Bronchial epithelial cell (primary cell): ENCODE data around the gene AOPEP. TPM values are rescaled to one million over a fixed set of nuclear protein-coding genes. Genes with fewer than 3 reads are reported as not detected.
A peak's percentile ranks its signal among the peaks of the same experiment; 100 is the strongest.

Source experiments
- DNase-seq: peaks from one replicate; pipeline ENCODE4 v3.0.0-alpha.2; 2010; ENCODE audit warnings: low read depth
- FAIRE-seq: peaks from 2 replicates; lab custom pipeline; 2011; peaks lifted over from hg19 to GRCh38; lab: Jason Lieb, UNC
- H3K27me3 ChIP-seq: 2 replicates; pipeline ENCODE4 v1.5.1; 2011; ENCODE audit warnings: low read length; ENCODE audit not compliant: control insufficient read depth, insufficient read depth
- H3K36me3 ChIP-seq: 2 replicates; pipeline ENCODE4 v1.5.1; 2011; ENCODE audit warnings: low read length; ENCODE audit not compliant: control insufficient read depth, insufficient read depth
- H3K4me3 ChIP-seq: 2 replicates; pipeline ENCODE4 v1.5.1; 2011; ENCODE audit warnings: mild to moderate bottlenecking, low read depth, low read length, control low read depth
- CTCF ChIP-seq: IDR thresholded peaks from 2 replicates; pipeline ENCODE4 v1.5.1; 2011; ENCODE audit warnings: mild to moderate bottlenecking, moderate library complexity, low read length, control low read depth, inconsistent platforms; ENCODE audit not compliant: insufficient read depth, severe bottlenecking
- total RNA-seq: library from RNA; depleted of rRNA; stranded (reverse); fragments of >200 nt; gene quantifications from 2 replicates; pipeline ENCODE4 v1.2.1, GENCODE V29; 2014

AOPEP gene
- total RNA-seq, 1 donor from 2014 or later, result 91.1 TPM

- no peak for TF ChIP-seq CTCF
- DNase-seq (no peak), FAIRE-seq (no peak)
- Histone ChIP-seq H3K36me3 (no peaks in the 10 kb centered on the region), H3K27me3 (no peaks in the 10 kb centered on the region), H3K4me3 (no peak overlapping the region)
Observed at GRCh38 chr9:94866770-94867169, 140.3 kb downstream of the AOPEP start.

- TF ChIP-seq CTCF, result no peak
- DNase-seq, result peak; percentile 86
- FAIRE-seq, result no peak
Observed at GRCh38 chr9:94867281-94867841, 140.9 kb downstream of the AOPEP start.

GRCh38 chr9:94867842-94868312 is 141.4 kb downstream of the AOPEP start:
- DNase-seq (peak; percentile 87), FAIRE-seq (no peak)
- no peaks in the 10 kb centered on the region for H3K36me3 ChIP-seq
- H3K4me3 ChIP-seq, result no peak overlapping the region
- no peak for TF ChIP-seq CTCF
- H3K27me3 ChIP-seq, result no peaks in the 10 kb centered on the region

More at GRCh38 chr9:94867281-94867841, 140.9 kb downstream of the AOPEP start:
- Histone ChIP-seq H3K36me3 (no peaks in the 10 kb centered on the region), H3K27me3 (no peaks in the 10 kb centered on the region), H3K4me3 (no peak overlapping the region)

- no peak for DNase-seq
Observed at GRCh38 chr9:94868464-94868863, 142.0 kb downstream of the AOPEP start.

GRCh38 chr9:94869415-94869843 is 142.9 kb downstream of the AOPEP start:
- DNase-seq, result no peak
- Histone ChIP-seq H3K27me3 (no peaks in the 10 kb centered on the region), H3K4me3 (no peak overlapping the region), H3K36me3 (no peaks in the 10 kb centered on the region)
- FAIRE-seq, result no peak
- TF ChIP-seq CTCF, result no peak

More at GRCh38 chr9:94868464-94868863, 142.0 kb downstream of the AOPEP start:
- Histone ChIP-seq H3K36me3 (no peaks in the 10 kb centered on the region), H3K27me3 (no peaks in the 10 kb centered on the region), H3K4me3 (no peak overlapping the region)
- FAIRE-seq, result no peak
- TF ChIP-seq CTCF, result no peak

GRCh38 chr9:94870465-94870792 is 143.9 kb downstream of the AOPEP start:
- Histone ChIP-seq H3K36me3 (no peaks in the 10 kb centered on the region), H3K27me3 (no peaks in the 10 kb centered on the region), H3K4me3 (no peak overlapping the region)
- DNase-seq (no peak), FAIRE-seq (no peak)
- no peak for TF ChIP-seq CTCF
